ENCODE results near the gene TBX15. TPM values are rescaled to one million over a fixed set of nuclear protein-coding genes. Genes with fewer than 3 reads are reported as not detected.

The TBX15 gene
- polyA plus RNA-seq, 1 donor (not counting 4 experiments of a cell fraction or from before 2014, with no cell fraction given): not detected

GRCh38 chr1:118862755-118863154 is 125.4 kb downstream of the TBX15 start:
- no peak overlapping the region for H3K9ac ChIP-seq (ENCODE audit: control insufficient read depth, extremely low read depth, insufficient read depth, low read length)
- H3K4me2 ChIP-seq (ENCODE audit: control insufficient read depth, extremely low read depth, insufficient read depth, low read depth, low read length): no peak overlapping the region
- no peaks in the 10 kb centered on the region for H3K9me1 ChIP-seq (ENCODE audit: control insufficient read depth, extremely low read depth, insufficient read depth, low read length)
- no peaks in the 10 kb centered on the region for H3K27me3 ChIP-seq (ENCODE audit: control insufficient read depth, extremely low read depth, insufficient read depth, low read length)
- DNase-seq (ENCODE audit: low read depth, low spot score): no peak
- no peak overlapping the region for H2AFZ ChIP-seq (ENCODE audit: control insufficient read depth, low read length)
- H3K4me3 ChIP-seq (ENCODE audit: control insufficient read depth in 2 of 3, extremely low read depth in 1 of 3, insufficient read depth in 2 of 3, low read depth in 1 of 3, low read length in 3 of 3): no peak overlapping the region
- H3K36me3 ChIP-seq (ENCODE audit: control insufficient read depth in 2 of 2, extremely low read depth in 1 of 2, insufficient read depth in 2 of 2, low read length in 2 of 2): no peaks in the 10 kb centered on the region
- no peaks in the 10 kb centered on the region for H3K4me1 ChIP-seq (ENCODE audit: control insufficient read depth, extremely low read depth, insufficient read depth, low read length)
- no peak for TF ChIP-seq EZH2 (IDR thresholded peaks at IDR 0.05; ENCODE audit: low read length)
- TF ChIP-seq CTCF (optimal IDR thresholded peaks at IDR 0.05 in 1 of 3, IDR thresholded peaks at IDR 0.05 in 1 of 3, conservative IDR thresholded peaks at IDR 0.05 in 1 of 3; ENCODE audit: extremely low read depth in 1 of 3, insufficient read depth in 2 of 3, low read length in 3 of 3): no peak
- no peaks in the 10 kb centered on the region for H3K79me2 ChIP-seq (ENCODE audit: control insufficient read depth, insufficient read depth, low read length)
- no peak for FAIRE-seq
- H3K9me3 ChIP-seq (ENCODE audit: control insufficient read depth, low read depth, low read length): no peaks in the 10 kb centered on the region
- dilution Hi-C loops (cut with MboI; ENCODE audit: extremely low pct_ligation_motif_present, low sequenced_read_pairs): no loop called here
- H4K20me1 ChIP-seq (ENCODE audit: control insufficient read depth, extremely low read depth, insufficient read depth, low read length): no peaks in the 10 kb centered on the region
- H3K27ac ChIP-seq (ENCODE audit: control insufficient read depth, insufficient read depth, low read length): no peak overlapping the region

- no peaks in the 10 kb centered on the region for H3K4me1 ChIP-seq (ENCODE audit: control insufficient read depth, extremely low read depth, insufficient read depth, low read length)
- H3K27me3 ChIP-seq (ENCODE audit: control insufficient read depth, extremely low read depth, insufficient read depth, low read length): no peaks in the 10 kb centered on the region
- no peak overlapping the region for H3K4me3 ChIP-seq (ENCODE audit: control insufficient read depth in 2 of 3, extremely low read depth in 1 of 3, insufficient read depth in 2 of 3, low read depth in 1 of 3, low read length in 3 of 3)
- H3K9me1 ChIP-seq (ENCODE audit: control insufficient read depth, extremely low read depth, insufficient read depth, low read length): no peaks in the 10 kb centered on the region
- DNase-seq (ENCODE audit: low read depth, low spot score) (no peak), FAIRE-seq (no peak)
- H3K36me3 ChIP-seq (ENCODE audit: control insufficient read depth in 2 of 2, extremely low read depth in 1 of 2, insufficient read depth in 2 of 2, low read length in 2 of 2): no peaks in the 10 kb centered on the region
- H3K9ac ChIP-seq (ENCODE audit: control insufficient read depth, extremely low read depth, insufficient read depth, low read length): no peak overlapping the region
- H3K79me2 ChIP-seq (ENCODE audit: control insufficient read depth, insufficient read depth, low read length): no peaks in the 10 kb centered on the region
- H3K4me2 ChIP-seq (ENCODE audit: control insufficient read depth, extremely low read depth, insufficient read depth, low read depth, low read length): no peak overlapping the region
- dilution Hi-C loops (cut with MboI; ENCODE audit: extremely low pct_ligation_motif_present, low sequenced_read_pairs): no loop called here
- H4K20me1 ChIP-seq (ENCODE audit: control insufficient read depth, extremely low read depth, insufficient read depth, low read length): no peaks in the 10 kb centered on the region
- H3K27ac ChIP-seq (ENCODE audit: control insufficient read depth, insufficient read depth, low read length): no peak overlapping the region
- TF ChIP-seq EZH2 (IDR thresholded peaks at IDR 0.05; ENCODE audit: low read length) (no peak), CTCF (optimal IDR thresholded peaks at IDR 0.05 in 1 of 3, IDR thresholded peaks at IDR 0.05 in 1 of 3, conservative IDR thresholded peaks at IDR 0.05 in 1 of 3; ENCODE audit: extremely low read depth in 1 of 3, insufficient read depth in 2 of 3, low read length in 3 of 3) (no peak)
- H2AFZ ChIP-seq (ENCODE audit: control insufficient read depth, low read length): no peak overlapping the region
- no peaks in the 10 kb centered on the region for H3K9me3 ChIP-seq (ENCODE audit: control insufficient read depth, low read depth, low read length)
Measured at GRCh38 chr1:118861216-118861615, 126.9 kb downstream of the TBX15 start.
